Panc1 (cell line): ENCODE measurements around the gene ATG13. TPM values are rescaled to one million over a fixed set of nuclear protein-coding genes. Genes with fewer than 3 reads are reported as not detected.

ENCODE experiments used
- ATAC-seq: fragments of 200-7000 bp; cut with Tn5 transposase; 2 replicates; pipeline ENCODE4 v1.9.1; 2020; ENCODE audit warnings: mild to moderate bottlenecking, moderate library complexity
- BruUV-seq: library from RNA; stranded (reverse); fragments of 400-500 nt; replicated peaks from 2 replicates; lab custom pipeline; 2021; lab: Mats Ljungman, UMichigan
- CTCF ChIA-PET: fragments of 300-600 bp; sonication (Branson Sonifier 250); formaldehyde crosslinking; loops from one replicate; lab custom pipeline; 2022; ENCODE audit warnings: antibody characterized with exemption; lab: Charles Lee
- POLR2A ChIA-PET: fragments of 300-600 bp; sonication (Branson Sonifier 250); formaldehyde crosslinking; loops from one replicate; lab custom pipeline; 2022; ENCODE audit warnings: antibody characterized with exemption; lab: Charles Lee
- DNase-seq: peaks from one replicate; pipeline ENCODE4 v3.0.0-alpha.2; 2010; ENCODE audit warnings: low read depth, low spot score
- H3K27ac ChIP-seq: 2 replicates; pipeline ENCODE4 v1.5.1; 2011; ENCODE audit warnings: mild to moderate bottlenecking, low read length, inconsistent platforms
- H3K27me3 ChIP-seq: fragments of 200-500 bp; sonication (Bioruptor generic); 2 replicates; pipeline ENCODE4 v1.6.0; 2014; ENCODE audit warnings: low read length, inconsistent platforms; ENCODE audit not compliant: control insufficient read depth, insufficient read depth
- H3K36me3 ChIP-seq: fragments of 200-500 bp; sonication (Bioruptor generic); 2 replicates; pipeline ENCODE4 v1.5.1; 2014; ENCODE audit warnings: inconsistent platforms, mild to moderate bottlenecking, low read length, moderate library complexity; ENCODE audit not compliant: control insufficient read depth, insufficient read depth
- H3K4me1 ChIP-seq: 2 replicates; pipeline ENCODE4 v1.5.1; 2011; ENCODE audit warnings: inconsistent platforms, mild to moderate bottlenecking, low read length, moderate library complexity; ENCODE audit not compliant: control insufficient read depth, insufficient read depth
- H3K4me3 ChIP-seq, 2 experiments: 2 replicates each; pipeline ENCODE4 v1.5.1; 2011 to 2012; ENCODE audit warnings: low read depth in 2 of 2, low read length in 2 of 2, mild to moderate bottlenecking in 2 of 2, inconsistent platforms in 1 of 2, moderate library complexity in 1 of 2
- H3K9me3 ChIP-seq: fragments of 200-500 bp; sonication (Bioruptor generic); 2 replicates; pipeline ENCODE4 v1.5.1; 2014; ENCODE audit warnings: low read depth, mild to moderate bottlenecking, inconsistent platforms, low read length, moderate library complexity; ENCODE audit not compliant: control insufficient read depth, insufficient read depth
- POLR2AphosphoS5 ChIP-seq: IDR thresholded peaks from 2 replicates; pipeline ENCODE4 v1.6.1; 2012; ENCODE audit warnings: mild to moderate bottlenecking, low read depth, low read length, moderate library complexity
- SIN3A ChIP-seq: IDR thresholded peaks from 2 replicates; pipeline ENCODE4 v1.6.1; 2012; ENCODE audit warnings: low read depth, mild to moderate bottlenecking, low read length, moderate library complexity, borderline replicate concordance; ENCODE audit not compliant: insufficient read depth
- TCF7L2 ChIP-seq: IDR thresholded peaks from 2 replicates; pipeline ENCODE4 v1.6.1; 2011; ENCODE audit warnings: mild to moderate bottlenecking, low read depth, low read length, inconsistent platforms
- in situ Hi-C: cut with HindIII; loops from 2 replicates; pipeline ENCODE4 v1.10.0; 2016; ENCODE audit warnings: low sequenced_read_pairs, low pct_unique_long_range_greater_than_20kb
- intact Hi-C: fragments of 100-400 bp; cut with micrococcal nuclease; formaldehyde crosslinking; loops from one replicate; pipeline ENCODE4 v1.10.0; 2022; ENCODE audit not compliant: unreplicated experiment
- total RNA-seq: library from RNA; stranded (reverse); gene quantifications from one replicate; pipeline ENCODE4 v1.2.1, GENCODE V29; 2021; ENCODE audit not compliant: unreplicated experiment
- TF ChIP-seq, protein P1 (sequence below): fragments of 450-650 bp; IDR thresholded peaks from 2 replicates; pipeline ENCODE4 v1.5.1; 2017; ENCODE audit warnings: mild to moderate bottlenecking
- TF ChIP-seq, protein P2 (sequence below), 2 experiments: IDR thresholded peaks; 2 replicates each; pipeline ENCODE4 v1.6.1; 2011 to 2012; ENCODE audit warnings: low read depth in 2 of 2, control low read depth in 1 of 2, low read length in 1 of 2, mild to moderate bottlenecking in 1 of 2, moderate library complexity in 1 of 2; ENCODE audit not compliant: insufficient read depth in 1 of 2

ATG13 gene
- total RNA-seq, 1 experiment from 2014 or later: 57.9 TPM

DNA sequence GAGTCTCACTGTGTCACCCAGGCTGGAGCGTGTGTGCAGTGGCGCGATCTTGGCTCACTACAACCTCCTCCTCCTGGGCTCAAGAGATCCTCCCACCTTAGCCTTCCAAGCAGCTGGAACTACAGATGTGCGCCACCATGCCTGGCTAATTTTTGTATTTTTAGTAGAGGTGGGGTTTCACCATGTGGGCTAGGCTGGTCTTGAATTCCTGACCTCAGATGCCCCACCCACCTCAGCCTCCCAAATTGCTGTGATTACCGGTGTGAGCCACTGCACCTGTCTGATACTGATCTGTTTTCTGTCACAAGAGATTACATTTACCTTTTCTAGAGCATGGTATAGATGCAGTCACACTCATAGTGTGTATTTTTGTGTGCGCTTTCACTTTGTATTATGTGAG is 11.6 kb downstream of the ATG13 start:
- in situ Hi-C loops: no loop called here
- DNase-seq (no peak), ATAC-seq (no peak; the same call in 1 of the 2 replicates)
- Histone ChIP-seq H3K27ac (no peak overlapping the region), H3K4me1 (no peaks in the 10 kb centered on the region), H3K36me3 (0 out of 2 replicates have a peak, but pooled peaks cover 2% of the 10 kb centered on the region), H3K27me3 (no peaks in the 10 kb centered on the region), H3K4me3 (no peak overlapping the region), H3K9me3 (no peaks in the 10 kb centered on the region)
- POLR2A ChIA-PET: no interaction called here
- intact Hi-C loops: no loop called here
- TF ChIP-seq, protein P1, sequence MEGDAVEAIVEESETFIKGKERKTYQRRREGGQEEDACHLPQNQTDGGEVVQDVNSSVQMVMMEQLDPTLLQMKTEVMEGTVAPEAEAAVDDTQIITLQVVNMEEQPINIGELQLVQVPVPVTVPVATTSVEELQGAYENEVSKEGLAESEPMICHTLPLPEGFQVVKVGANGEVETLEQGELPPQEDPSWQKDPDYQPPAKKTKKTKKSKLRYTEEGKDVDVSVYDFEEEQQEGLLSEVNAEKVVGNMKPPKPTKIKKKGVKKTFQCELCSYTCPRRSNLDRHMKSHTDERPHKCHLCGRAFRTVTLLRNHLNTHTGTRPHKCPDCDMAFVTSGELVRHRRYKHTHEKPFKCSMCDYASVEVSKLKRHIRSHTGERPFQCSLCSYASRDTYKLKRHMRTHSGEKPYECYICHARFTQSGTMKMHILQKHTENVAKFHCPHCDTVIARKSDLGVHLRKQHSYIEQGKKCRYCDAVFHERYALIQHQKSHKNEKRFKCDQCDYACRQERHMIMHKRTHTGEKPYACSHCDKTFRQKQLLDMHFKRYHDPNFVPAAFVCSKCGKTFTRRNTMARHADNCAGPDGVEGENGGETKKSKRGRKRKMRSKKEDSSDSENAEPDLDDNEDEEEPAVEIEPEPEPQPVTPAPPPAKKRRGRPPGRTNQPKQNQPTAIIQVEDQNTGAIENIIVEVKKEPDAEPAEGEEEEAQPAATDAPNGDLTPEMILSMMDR: no peak
- TF ChIP-seq TCF7L2 (no peak), SIN3A (no peak), POLR2AphosphoS5 (no peak)
- TF ChIP-seq, protein P2, sequence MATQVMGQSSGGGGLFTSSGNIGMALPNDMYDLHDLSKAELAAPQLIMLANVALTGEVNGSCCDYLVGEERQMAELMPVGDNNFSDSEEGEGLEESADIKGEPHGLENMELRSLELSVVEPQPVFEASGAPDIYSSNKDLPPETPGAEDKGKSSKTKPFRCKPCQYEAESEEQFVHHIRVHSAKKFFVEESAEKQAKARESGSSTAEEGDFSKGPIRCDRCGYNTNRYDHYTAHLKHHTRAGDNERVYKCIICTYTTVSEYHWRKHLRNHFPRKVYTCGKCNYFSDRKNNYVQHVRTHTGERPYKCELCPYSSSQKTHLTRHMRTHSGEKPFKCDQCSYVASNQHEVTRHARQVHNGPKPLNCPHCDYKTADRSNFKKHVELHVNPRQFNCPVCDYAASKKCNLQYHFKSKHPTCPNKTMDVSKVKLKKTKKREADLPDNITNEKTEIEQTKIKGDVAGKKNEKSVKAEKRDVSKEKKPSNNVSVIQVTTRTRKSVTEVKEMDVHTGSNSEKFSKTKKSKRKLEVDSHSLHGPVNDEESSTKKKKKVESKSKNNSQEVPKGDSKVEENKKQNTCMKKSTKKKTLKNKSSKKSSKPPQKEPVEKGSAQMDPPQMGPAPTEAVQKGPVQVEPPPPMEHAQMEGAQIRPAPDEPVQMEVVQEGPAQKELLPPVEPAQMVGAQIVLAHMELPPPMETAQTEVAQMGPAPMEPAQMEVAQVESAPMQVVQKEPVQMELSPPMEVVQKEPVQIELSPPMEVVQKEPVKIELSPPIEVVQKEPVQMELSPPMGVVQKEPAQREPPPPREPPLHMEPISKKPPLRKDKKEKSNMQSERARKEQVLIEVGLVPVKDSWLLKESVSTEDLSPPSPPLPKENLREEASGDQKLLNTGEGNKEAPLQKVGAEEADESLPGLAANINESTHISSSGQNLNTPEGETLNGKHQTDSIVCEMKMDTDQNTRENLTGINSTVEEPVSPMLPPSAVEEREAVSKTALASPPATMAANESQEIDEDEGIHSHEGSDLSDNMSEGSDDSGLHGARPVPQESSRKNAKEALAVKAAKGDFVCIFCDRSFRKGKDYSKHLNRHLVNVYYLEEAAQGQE (IDR thresholded peaks at IDR 0.05; ENCODE audit: insufficient read depth in 1 of 2, low read depth in 2 of 2, low read length in 1 of 2): no peak
- CTCF ChIA-PET: no interaction called here
- no TSS peak for BruUV-seq

DNA sequence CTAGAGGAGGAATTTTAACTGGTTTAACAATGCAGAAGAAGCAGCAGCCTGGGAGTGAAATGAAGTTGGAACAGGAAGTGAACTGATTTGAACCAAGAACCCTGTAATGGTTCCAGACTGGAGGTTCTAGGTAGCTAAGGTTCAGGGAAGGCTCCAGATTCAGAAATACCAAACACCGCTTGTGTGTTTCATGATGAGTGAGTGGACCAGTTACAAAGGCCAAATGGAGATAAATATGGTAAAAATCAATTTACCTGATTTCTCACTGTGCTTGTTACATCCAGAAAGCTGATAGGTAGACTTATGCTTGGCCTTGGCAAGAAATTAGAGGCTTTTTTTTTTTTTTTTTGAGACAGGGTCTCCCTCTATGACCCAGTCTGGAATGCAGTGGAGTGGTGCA is 12.9 kb downstream of the ATG13 start:
- 0 out of 2 replicates have a peak, but pooled peaks cover 2% of the 10 kb centered on the region for H3K36me3 ChIP-seq
- no TSS peak for BruUV-seq
- H3K4me1 ChIP-seq: no peaks in the 10 kb centered on the region
- POLR2A ChIA-PET: interaction anchor here (0.6 kb wide), 2 partner anchors 90 to 122 kb away, joined by 6 to 7 read pairs; no protein-coding TSS in a partner anchor
- no peak for DNase-seq
- TF ChIP-seq POLR2AphosphoS5: no peak
- TF ChIP-seq, protein P1: no peak
- no peak for ATAC-seq
- H3K4me3 ChIP-seq: no peak overlapping the region
- H3K9me3 ChIP-seq: no peaks in the 10 kb centered on the region
- H3K27me3 ChIP-seq: no peaks in the 10 kb centered on the region
- in situ Hi-C loops: no loop called here
- intact Hi-C loops: no loop called here
- CTCF ChIA-PET: interaction anchor here (0.6 kb wide), 2 partner anchors 12 to 117 kb away, joined by 5 to 7 read pairs; no protein-coding TSS in a partner anchor
- H3K27ac ChIP-seq: no peak overlapping the region
